MCF 10A (cell line): ENCODE data around the gene ACTRT1. TPM values are rescaled to one million over a fixed set of nuclear protein-coding genes. Genes with fewer than 3 reads are reported as not detected.

ENCODE experiments used
- Bru-seq: library from RNA; stranded (reverse); fragments of 400-500 nt; gene quantifications from one replicate; lab custom pipeline; 2021; lab: Mats Ljungman, UMichigan
- BruChase-seq, 2 experiments: library from RNA; stranded (reverse); fragments of 400-500 nt; gene quantifications; one replicate each; lab custom pipeline; 2021; lab: Mats Ljungman, UMichigan
- BruUV-seq: library from RNA; stranded (reverse); fragments of 400-500 nt; replicated peaks from 2 replicates; lab custom pipeline; 2021; lab: Mats Ljungman, UMichigan
- CTCF ChIA-PET: fragments of 300-600 bp; sonication (Branson Sonifier 250); formaldehyde crosslinking; extraction: SDS; loops from one replicate; lab custom pipeline; 2021; ENCODE audit warnings: antibody characterized with exemption, inconsistent platforms; lab: Yijun Ruan, JAX
- POLR2A ChIA-PET: fragments of 300-600, 350-650 bp; sonication (Branson Sonifier 250); formaldehyde crosslinking; extraction: SDS; loops from one replicate; lab custom pipeline; 2020; ENCODE audit warnings: antibody characterized with exemption, inconsistent platforms; lab: Yijun Ruan, JAX
- DNase-seq: peaks from one replicate; pipeline ENCODE4 v3.0.0-alpha.2; 2018; ENCODE audit not compliant: unreplicated experiment
- H3K27ac Mint-ChIP-seq: one replicate; pipeline ENCODE4 v1.8.0; 2022; ENCODE audit warnings: mild to moderate bottlenecking, low read depth, mixed read lengths; ENCODE audit not compliant: unreplicated experiment
- H3K27me3 Mint-ChIP-seq: one replicate; pipeline ENCODE4 v1.8.0; 2022; ENCODE audit warnings: mixed read lengths; ENCODE audit not compliant: insufficient read depth, unreplicated experiment
- H3K36me3 Mint-ChIP-seq: one replicate; pipeline ENCODE4 v1.8.0; 2022; ENCODE audit warnings: mild to moderate bottlenecking, moderate library complexity, mixed read lengths; ENCODE audit not compliant: insufficient read depth, unreplicated experiment
- H3K4me1 Mint-ChIP-seq: one replicate; pipeline ENCODE4 v1.8.0; 2022; ENCODE audit warnings: mixed read lengths; ENCODE audit not compliant: insufficient read depth, unreplicated experiment
- H3K4me3 Mint-ChIP-seq: one replicate; pipeline ENCODE4 v1.8.0; 2022; ENCODE audit warnings: mild to moderate bottlenecking, moderate library complexity, mixed read lengths; ENCODE audit not compliant: unreplicated experiment
- H3K9me3 Mint-ChIP-seq: one replicate; pipeline ENCODE4 v1.8.0; 2022; ENCODE audit warnings: mixed read lengths; ENCODE audit not compliant: unreplicated experiment
- intact Hi-C: fragments of 100-400 bp; cut with micrococcal nuclease; formaldehyde crosslinking; loops from 2 replicates; pipeline ENCODE4 v1.14.1; 2022
- long read RNA-seq: library from polyadenylated mRNA; stranded (forward); transcript quantifications from one replicate; pipeline ENCODE4 v2.0.0, GENCODE V29; 2022
- total RNA-seq: library from RNA; stranded (reverse); gene quantifications from 2 replicates; pipeline ENCODE4 v1.2.3, GENCODE V29; 2022
- TF ChIP-seq, protein P1 (sequence below): fragments of 200-600 bp; IDR thresholded peaks from one replicate; pipeline ENCODE4 v1.8.0; 2022; ENCODE audit warnings: antibody characterized with exemption, mild to moderate bottlenecking; ENCODE audit not compliant: unreplicated experiment

Gene ACTRT1
- not detected in 2 replicates for total RNA-seq
- not detected for Bru-seq, nascent RNA
- BruChase-seq, experiment 1, labeled RNA remaining after a 6-hour chase = not detected
- BruChase-seq, experiment 2, labeled RNA remaining after a 2-hour chase = not detected
- long read RNA-seq = 0 reads

DNA sequence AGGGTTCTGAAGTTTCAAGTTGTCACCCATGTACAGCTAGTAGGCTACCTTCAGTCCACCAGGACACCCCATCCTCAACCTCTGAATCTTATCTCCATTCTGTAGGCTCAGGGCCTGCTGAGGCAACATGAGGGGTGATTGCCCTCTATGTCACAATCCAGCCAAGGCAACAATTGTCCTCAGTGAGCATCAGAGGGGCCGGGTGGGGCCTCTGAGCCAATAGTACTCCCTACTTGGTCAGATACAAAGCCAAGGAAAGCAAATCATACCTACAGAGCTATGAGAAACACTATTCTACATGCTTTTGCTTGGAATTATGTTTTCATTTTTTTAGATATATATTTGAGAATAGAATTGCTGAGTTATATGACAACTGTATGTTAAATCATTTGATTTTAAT is at the start of gene ACTRT1:
Gene ACTRT1, minus strand, starts transcription at position 101 of the 400 bp plus-strand sequence. CDS start 197 bp downstream, outside the sequence.
- H3K27me3 Mint-ChIP-seq = no peaks in the 10 kb centered on the region
- BruUV-seq = no TSS peak
- no peak for DNase-seq
- no peaks in the 10 kb centered on the region for H3K9me3 Mint-ChIP-seq
- TF ChIP-seq, protein P1, sequence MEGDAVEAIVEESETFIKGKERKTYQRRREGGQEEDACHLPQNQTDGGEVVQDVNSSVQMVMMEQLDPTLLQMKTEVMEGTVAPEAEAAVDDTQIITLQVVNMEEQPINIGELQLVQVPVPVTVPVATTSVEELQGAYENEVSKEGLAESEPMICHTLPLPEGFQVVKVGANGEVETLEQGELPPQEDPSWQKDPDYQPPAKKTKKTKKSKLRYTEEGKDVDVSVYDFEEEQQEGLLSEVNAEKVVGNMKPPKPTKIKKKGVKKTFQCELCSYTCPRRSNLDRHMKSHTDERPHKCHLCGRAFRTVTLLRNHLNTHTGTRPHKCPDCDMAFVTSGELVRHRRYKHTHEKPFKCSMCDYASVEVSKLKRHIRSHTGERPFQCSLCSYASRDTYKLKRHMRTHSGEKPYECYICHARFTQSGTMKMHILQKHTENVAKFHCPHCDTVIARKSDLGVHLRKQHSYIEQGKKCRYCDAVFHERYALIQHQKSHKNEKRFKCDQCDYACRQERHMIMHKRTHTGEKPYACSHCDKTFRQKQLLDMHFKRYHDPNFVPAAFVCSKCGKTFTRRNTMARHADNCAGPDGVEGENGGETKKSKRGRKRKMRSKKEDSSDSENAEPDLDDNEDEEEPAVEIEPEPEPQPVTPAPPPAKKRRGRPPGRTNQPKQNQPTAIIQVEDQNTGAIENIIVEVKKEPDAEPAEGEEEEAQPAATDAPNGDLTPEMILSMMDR = no peak
- H3K27ac Mint-ChIP-seq = no peak within 1 kb of the TSS
- intact Hi-C loops = no loop called here
- H3K4me1 Mint-ChIP-seq = no peaks in the 10 kb centered on the region
- CTCF ChIA-PET = no interaction called here
- H3K4me3 Mint-ChIP-seq = no peak within 1 kb of the TSS
- H3K36me3 Mint-ChIP-seq = no peaks in the 10 kb centered on the region
- POLR2A ChIA-PET = no interaction called here

DNA sequence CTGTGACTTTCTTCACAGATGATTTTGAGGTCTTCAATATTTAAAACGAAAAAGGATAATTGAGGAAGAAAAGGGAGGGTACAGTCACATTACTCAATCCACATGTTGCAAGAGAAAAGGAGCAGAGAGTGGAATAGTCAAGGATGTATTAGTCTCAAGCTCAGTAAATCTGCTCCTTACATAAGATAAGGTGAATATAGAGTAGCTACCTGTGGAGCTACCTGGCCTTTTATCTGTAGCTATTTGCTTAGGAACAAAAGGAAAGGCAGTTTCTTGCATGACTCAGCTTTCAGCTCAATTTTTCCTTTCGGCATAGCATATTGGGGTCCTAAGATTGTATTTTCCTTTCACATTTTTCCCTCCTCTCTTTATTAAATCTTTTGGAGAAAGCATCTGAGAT is 26.3 kb upstream of the ACTRT1 start:
- no peaks in the 10 kb centered on the region for H3K36me3 Mint-ChIP-seq

DNA sequence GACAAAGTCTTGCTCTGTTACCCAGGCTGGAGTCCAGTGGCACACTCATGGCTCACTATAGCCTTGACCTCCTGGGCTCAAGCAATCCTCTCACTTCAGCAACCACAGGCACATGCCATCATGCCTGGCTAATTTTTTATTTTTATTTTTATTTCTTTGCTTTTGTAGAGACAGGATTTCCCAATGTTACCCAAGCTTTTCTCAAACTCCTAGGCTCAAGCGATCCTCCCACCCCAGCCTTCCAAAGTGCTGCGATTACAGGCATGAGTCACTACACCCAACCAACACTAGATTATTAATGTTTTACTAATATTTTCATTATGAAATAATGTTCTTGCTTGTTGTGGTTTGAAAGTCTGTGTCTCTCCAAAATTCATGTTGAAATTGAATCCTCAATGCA is 5.2 kb upstream of the ACTRT1 start:
- DNase-seq = peak; percentile 55
- no peak overlapping the region for H3K27ac Mint-ChIP-seq
- TF ChIP-seq, protein P1 = no peak
- BruUV-seq = no TSS peak
- no peaks in the 10 kb centered on the region for H3K4me1 Mint-ChIP-seq
- intact Hi-C loops = no loop called here
- no peaks in the 10 kb centered on the region for H3K36me3 Mint-ChIP-seq
- no peak overlapping the region for H3K4me3 Mint-ChIP-seq
- no peaks in the 10 kb centered on the region for H3K27me3 Mint-ChIP-seq
- CTCF ChIA-PET = no interaction called here
- POLR2A ChIA-PET = no interaction called here
- peaks cover 7% of the 10 kb centered on the region for H3K9me3 Mint-ChIP-seq

More for the DNA sequence above, 26.3 kb upstream of the ACTRT1 start:
- POLR2A ChIA-PET = interaction anchor here (0.6 to 0.7 kb wide), 2 partner anchors 50 to 70 kb away, joined by 4 read pairs; no protein-coding TSS in a partner anchor
- no peak overlapping the region for H3K27ac Mint-ChIP-seq
- intact Hi-C loops = no loop called here
- no peaks in the 10 kb centered on the region for H3K27me3 Mint-ChIP-seq
- DNase-seq = no peak
- TF ChIP-seq, protein P1 = no peak
- H3K4me3 Mint-ChIP-seq = no peak overlapping the region
- peaks cover under 1% of the 10 kb centered on the region for H3K9me3 Mint-ChIP-seq
- CTCF ChIA-PET = no interaction called here
- no TSS peak for BruUV-seq
- no peaks in the 10 kb centered on the region for H3K4me1 Mint-ChIP-seq

DNA sequence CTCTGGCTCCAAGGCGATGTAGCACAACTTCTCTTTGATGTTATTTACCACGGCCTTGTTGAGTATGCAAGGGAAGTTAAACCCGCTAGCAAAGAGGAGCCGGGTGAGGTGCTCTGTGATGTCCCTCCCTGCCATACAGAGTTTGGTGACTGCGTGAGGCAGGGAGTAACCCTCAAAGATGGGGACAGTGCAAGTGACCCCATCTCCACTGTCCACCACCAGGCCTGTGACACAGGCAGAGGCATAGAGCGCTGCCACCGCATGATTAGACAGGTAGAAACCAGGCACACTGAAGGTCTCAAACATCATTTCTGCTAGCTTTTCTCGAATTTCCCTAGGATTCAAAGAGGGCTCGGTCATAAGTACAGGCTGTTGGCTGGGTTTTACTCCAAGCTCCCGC is 677 bp downstream of the ACTRT1 start:
- TF ChIP-seq, protein P1 = no peak
- intact Hi-C loops = no loop called here

More for the DNA sequence above, 677 bp downstream of the ACTRT1 start:
- H3K9me3 Mint-ChIP-seq = no peaks in the 10 kb centered on the region
- H3K27me3 Mint-ChIP-seq = no peaks in the 10 kb centered on the region
- no TSS peak for BruUV-seq
- no peak for DNase-seq
- no peaks in the 10 kb centered on the region for H3K4me1 Mint-ChIP-seq
- no peak overlapping the region for H3K4me3 Mint-ChIP-seq
- H3K36me3 Mint-ChIP-seq = no peaks in the 10 kb centered on the region
- POLR2A ChIA-PET = no interaction called here
- CTCF ChIA-PET = interaction anchor here (0.6 kb wide), 1 partner anchor 457 kb away, joined by 3 read pairs; no protein-coding TSS in a partner anchor
- H3K27ac Mint-ChIP-seq = no peak overlapping the region
